ENCODE results near the gene APLN. TPM values are rescaled to one million over a fixed set of nuclear protein-coding genes. Genes with fewer than 3 reads are reported as not detected.

APLN gene
- total RNA-seq, 4 donors from 2014 or later = 0.13 to 0.38 (median 0.29) TPM

- DNase-seq (ENCODE audit: low spot score in 2 of 2) = no peak
- H3K27me3 ChIP-seq = no peaks in the 10 kb centered on the region
- no peak for TF ChIP-seq CTCF (IDR thresholded peaks at IDR 0.05)
- no peak for TF ChIP-seq POLR2A (IDR thresholded peaks at IDR 0.05)
- TF ChIP-seq POLR2AphosphoS5 (IDR thresholded peaks at IDR 0.05) = no peak
- TF ChIP-seq EP300 (IDR thresholded peaks at IDR 0.05) = no peak
- 66% methylated on average over 7 of the region's 7 CpGs for WGBS
- H3K36me3 ChIP-seq = no peaks in the 10 kb centered on the region
- H3K4me1 ChIP-seq = no peaks in the 10 kb centered on the region
- no peaks in the 10 kb centered on the region for H3K9me3 ChIP-seq
- H3K4me3 ChIP-seq = no peak overlapping the region
- H3K27ac ChIP-seq = no peak overlapping the region
Measured at GRCh38 chrX:129629837-129630236, 24.9 kb downstream of the APLN start.

GRCh38 chrX:129626026-129626425 is 28.7 kb downstream of the APLN start:
- Histone ChIP-seq H3K27ac (no peak overlapping the region), H3K4me1 (no peaks in the 10 kb centered on the region), H3K27me3 (no peaks in the 10 kb centered on the region), H3K4me3 (no peak overlapping the region), H3K36me3 (no peaks in the 10 kb centered on the region), H3K9me3 (no peaks in the 10 kb centered on the region)
- WGBS = 22% methylated on average over 3 of the region's 3 CpGs
- DNase-seq (ENCODE audit: low spot score in 2 of 2) = no peak
- no peak for TF ChIP-seq POLR2AphosphoS5 (IDR thresholded peaks at IDR 0.05)
- no peak for TF ChIP-seq CTCF (IDR thresholded peaks at IDR 0.05)
- TF ChIP-seq POLR2A (IDR thresholded peaks at IDR 0.05) = no peak
- no peak for TF ChIP-seq EP300 (IDR thresholded peaks at IDR 0.05)

GRCh38 chrX:129622757-129623301 is 31.9 kb downstream of the APLN start:
- Histone ChIP-seq H3K4me1 (no peaks in the 10 kb centered on the region), H3K4me3 (no peak overlapping the region), H3K27ac (no peak overlapping the region), H3K36me3 (no peaks in the 10 kb centered on the region), H3K27me3 (no peaks in the 10 kb centered on the region), H3K9me3 (no peaks in the 10 kb centered on the region)
- no peak for DNase-seq (ENCODE audit: low spot score in 2 of 2)
- WGBS = 79% methylated on average over 9 of the region's 10 CpGs
- TF ChIP-seq EP300 (IDR thresholded peaks at IDR 0.05) (no peak), CTCF (IDR thresholded peaks at IDR 0.05) (no peak), POLR2AphosphoS5 (IDR thresholded peaks at IDR 0.05) (no peak), POLR2A (IDR thresholded peaks at IDR 0.05) (no peak)

- no peaks in the 10 kb centered on the region for H3K36me3 ChIP-seq
- H3K4me3 ChIP-seq = no peak overlapping the region
- no peaks in the 10 kb centered on the region for H3K4me1 ChIP-seq
- 70% methylated on average over 4 of the region's 4 CpGs for WGBS
- TF ChIP-seq CTCF (IDR thresholded peaks at IDR 0.05) (no peak), POLR2AphosphoS5 (IDR thresholded peaks at IDR 0.05) (no peak), POLR2A (IDR thresholded peaks at IDR 0.05) (no peak), EP300 (IDR thresholded peaks at IDR 0.05) (no peak)
- H3K9me3 ChIP-seq = no peaks in the 10 kb centered on the region
- H3K27ac ChIP-seq = no peak overlapping the region
- H3K27me3 ChIP-seq = no peaks in the 10 kb centered on the region
- no peak for DNase-seq (ENCODE audit: low spot score in 2 of 2)
Measured at GRCh38 chrX:129618997-129619396, 35.8 kb downstream of the APLN start.

- TF ChIP-seq EP300 (IDR thresholded peaks at IDR 0.05) (no peak), POLR2AphosphoS5 (IDR thresholded peaks at IDR 0.05) (no peak), POLR2A (IDR thresholded peaks at IDR 0.05) (no peak), CTCF (IDR thresholded peaks at IDR 0.05) (no peak)
- Histone ChIP-seq H3K9me3 (no peaks in the 10 kb centered on the region), H3K4me1 (no peaks in the 10 kb centered on the region), H3K4me3 (no peak overlapping the region), H3K27me3 (no peaks in the 10 kb centered on the region), H3K27ac (no peak overlapping the region), H3K36me3 (no peaks in the 10 kb centered on the region)
- no peak for DNase-seq (ENCODE audit: low spot score in 2 of 2)
- WGBS = 68% methylated on average over 5 of the region's 6 CpGs
Measured at GRCh38 chrX:129617420-129617819, 37.3 kb downstream of the APLN start.
